ENCODE data around the gene KLHL8. TPM values are rescaled to one million over a fixed set of nuclear protein-coding genes. Genes with fewer than 3 reads are reported as not detected.

KLHL8 gene
- total RNA-seq, 2 donors from 2014 or later: 4.3 to 11.2 TPM

DNA sequence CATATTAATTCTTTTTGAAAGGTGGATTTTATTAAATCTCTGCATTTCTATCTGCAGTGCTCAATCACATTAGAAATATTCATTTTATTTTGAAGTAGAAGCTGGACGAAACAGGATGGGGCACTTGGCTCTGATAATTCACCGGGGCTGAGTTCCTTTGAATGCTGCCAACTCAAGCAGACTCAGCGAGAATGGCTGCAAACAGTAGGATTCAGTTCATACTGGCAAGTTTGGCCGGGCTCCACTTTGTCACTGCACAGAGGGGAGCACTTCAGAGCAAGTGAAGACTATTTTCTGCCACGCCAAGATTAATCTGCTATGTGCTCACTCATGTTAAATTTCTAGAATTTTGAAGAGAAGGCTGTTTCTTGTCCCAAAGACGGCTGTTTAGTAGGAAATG lies 30.7 kb upstream of the KLHL8 start:
- no peak overlapping the region for H3K27ac Mint-ChIP-seq
- Histone ChIP-seq H3K4me1 (ENCODE audit: control insufficient read depth, insufficient read depth, low read length) (no peaks in the 10 kb centered on the region), H3K36me3 (ENCODE audit: control insufficient read depth, insufficient read depth, low read length) (no peaks in the 10 kb centered on the region), H3K9ac (ENCODE audit: extremely low read depth, low read length, poor library complexity, severe bottlenecking) (no peak overlapping the region), H3K27ac (ENCODE audit: low read depth, low read length) (no peak overlapping the region), H3K9me3 (ENCODE audit: control insufficient read depth, low read length) (peaks cover 16% of the 10 kb centered on the region), H3K4me3 (ENCODE audit: low read length) (no peak overlapping the region), H3K27me3 (ENCODE audit: control insufficient read depth, insufficient read depth, low read length, poor library complexity, severe bottlenecking) (no peaks in the 10 kb centered on the region)
- TF ChIP-seq, protein P1, sequence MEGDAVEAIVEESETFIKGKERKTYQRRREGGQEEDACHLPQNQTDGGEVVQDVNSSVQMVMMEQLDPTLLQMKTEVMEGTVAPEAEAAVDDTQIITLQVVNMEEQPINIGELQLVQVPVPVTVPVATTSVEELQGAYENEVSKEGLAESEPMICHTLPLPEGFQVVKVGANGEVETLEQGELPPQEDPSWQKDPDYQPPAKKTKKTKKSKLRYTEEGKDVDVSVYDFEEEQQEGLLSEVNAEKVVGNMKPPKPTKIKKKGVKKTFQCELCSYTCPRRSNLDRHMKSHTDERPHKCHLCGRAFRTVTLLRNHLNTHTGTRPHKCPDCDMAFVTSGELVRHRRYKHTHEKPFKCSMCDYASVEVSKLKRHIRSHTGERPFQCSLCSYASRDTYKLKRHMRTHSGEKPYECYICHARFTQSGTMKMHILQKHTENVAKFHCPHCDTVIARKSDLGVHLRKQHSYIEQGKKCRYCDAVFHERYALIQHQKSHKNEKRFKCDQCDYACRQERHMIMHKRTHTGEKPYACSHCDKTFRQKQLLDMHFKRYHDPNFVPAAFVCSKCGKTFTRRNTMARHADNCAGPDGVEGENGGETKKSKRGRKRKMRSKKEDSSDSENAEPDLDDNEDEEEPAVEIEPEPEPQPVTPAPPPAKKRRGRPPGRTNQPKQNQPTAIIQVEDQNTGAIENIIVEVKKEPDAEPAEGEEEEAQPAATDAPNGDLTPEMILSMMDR (conservative IDR thresholded peaks at IDR 0.05): no peak
- peaks cover 22% of the 10 kb centered on the region for H3K9me3 Mint-ChIP-seq
- no peak overlapping the region for H3K4me3 Mint-ChIP-seq
- DNase-seq: no peak
- H3K27me3 Mint-ChIP-seq (ENCODE audit: insufficient read depth): peaks cover 8% of the 10 kb centered on the region
- 88 to 90% methylated on average over 5 to 6 of the region's 6 CpGs for WGBS, 2 experiments (ENCODE audit: insufficient coverage in 1 of 2, insufficient read length in 1 of 2)
- H3K36me3 Mint-ChIP-seq (ENCODE audit: low read depth): no peaks in the 10 kb centered on the region
- no peaks in the 10 kb centered on the region for H3K4me1 Mint-ChIP-seq

DNA sequence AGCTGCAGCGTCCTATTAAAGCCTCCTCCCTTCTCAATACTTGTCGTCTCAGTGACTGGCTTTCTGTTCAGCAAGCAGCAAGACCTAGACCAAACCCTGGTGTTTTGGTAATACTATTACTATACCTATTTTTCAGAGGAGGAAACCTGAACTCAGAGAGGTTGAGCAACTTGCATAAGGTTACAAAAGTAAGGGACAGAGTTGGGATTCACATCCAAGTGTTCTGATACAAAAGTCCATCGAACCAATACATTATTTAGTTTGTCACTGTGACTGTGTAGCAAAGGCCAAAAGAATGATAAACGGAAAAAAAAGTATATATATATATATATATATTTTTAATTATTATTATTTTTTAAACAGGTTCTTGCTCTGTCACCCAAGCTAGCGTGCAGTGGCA lies 29.9 kb upstream of the KLHL8 start:
- no peak overlapping the region for H3K9ac ChIP-seq (ENCODE audit: extremely low read depth, low read length, poor library complexity, severe bottlenecking)
- no peaks in the 10 kb centered on the region for H3K27me3 ChIP-seq (ENCODE audit: control insufficient read depth, insufficient read depth, low read length, poor library complexity, severe bottlenecking)
- no peak for DNase-seq
- no peak overlapping the region for H3K4me3 ChIP-seq (ENCODE audit: low read length)
- Mint-ChIP-seq H3K4me3 (no peak overlapping the region), H3K4me1 (no peaks in the 10 kb centered on the region), H3K27ac (no peak overlapping the region), H3K36me3 (ENCODE audit: low read depth) (no peaks in the 10 kb centered on the region), H3K9me3 (peaks cover 14% of the 10 kb centered on the region), H3K27me3 (ENCODE audit: insufficient read depth) (peaks cover 8% of the 10 kb centered on the region)
- H3K36me3 ChIP-seq (ENCODE audit: control insufficient read depth, insufficient read depth, low read length): no peaks in the 10 kb centered on the region
- 96% methylated on average over 4 of the region's 5 CpGs; no CpG with 5 or more reads in 1 of the 2 experiments for WGBS, 2 experiments (ENCODE audit: insufficient coverage in 1 of 2, insufficient read length in 1 of 2)
- peaks cover 13% of the 10 kb centered on the region for H3K9me3 ChIP-seq (ENCODE audit: control insufficient read depth, low read length)
- no peaks in the 10 kb centered on the region for H3K4me1 ChIP-seq (ENCODE audit: control insufficient read depth, insufficient read depth, low read length)
- TF ChIP-seq, protein P1 (conservative IDR thresholded peaks at IDR 0.05): no peak
- H3K27ac ChIP-seq (ENCODE audit: low read depth, low read length): no peak overlapping the region

DNA sequence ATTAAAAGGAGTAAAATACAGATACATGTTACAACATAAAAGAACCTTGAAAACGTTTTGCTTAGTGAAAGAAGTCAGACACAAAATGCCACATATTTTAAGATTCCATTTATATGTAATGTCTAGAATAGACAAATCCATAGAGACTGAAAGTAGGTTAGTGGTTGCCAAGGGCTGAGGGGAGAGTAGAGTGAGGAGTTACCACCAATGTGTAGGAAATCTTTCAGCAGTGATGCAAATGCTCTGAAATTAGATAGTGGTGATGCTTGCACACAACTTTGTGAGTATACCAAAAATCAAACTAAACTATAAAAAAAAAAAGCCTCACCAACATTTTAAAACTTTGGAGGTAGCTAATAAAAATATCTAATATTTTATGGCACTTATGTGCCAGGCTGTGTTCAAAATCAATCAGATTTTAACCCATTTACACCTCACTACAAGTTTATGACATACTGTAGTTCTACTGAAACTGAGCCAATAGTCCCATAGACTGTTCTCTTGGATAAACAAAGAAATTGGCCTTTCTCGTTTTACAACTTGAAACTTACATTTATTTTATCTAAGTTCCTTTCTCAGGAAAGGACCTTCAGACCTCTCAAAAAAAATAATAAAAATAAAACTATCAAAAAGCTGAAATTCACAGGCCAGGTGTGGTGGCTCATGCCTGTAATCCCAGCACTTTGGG lies 29.1 kb upstream of the KLHL8 start:
- 77 to 100% methylated on average over 1 to 2 of the region's 2 CpGs for WGBS, 2 experiments (ENCODE audit: insufficient coverage in 1 of 2, insufficient read length in 1 of 2)
- Mint-ChIP-seq H3K9me3 (peaks cover 14% of the 10 kb centered on the region), H3K4me3 (no peak overlapping the region), H3K36me3 (ENCODE audit: low read depth) (no peaks in the 10 kb centered on the region), H3K27me3 (ENCODE audit: insufficient read depth) (peaks cover 8% of the 10 kb centered on the region), H3K4me1 (no peaks in the 10 kb centered on the region), H3K27ac (no peak overlapping the region)
- peaks cover 21% of the 10 kb centered on the region for H3K9me3 ChIP-seq (ENCODE audit: control insufficient read depth, low read length)
- no peaks in the 10 kb centered on the region for H3K4me1 ChIP-seq (ENCODE audit: control insufficient read depth, insufficient read depth, low read length)
- H3K27me3 ChIP-seq (ENCODE audit: control insufficient read depth, insufficient read depth, low read length, poor library complexity, severe bottlenecking): no peaks in the 10 kb centered on the region
- H3K4me3 ChIP-seq (ENCODE audit: low read length): no peak overlapping the region
- no peak overlapping the region for H3K27ac ChIP-seq (ENCODE audit: low read depth, low read length)
- H3K36me3 ChIP-seq (ENCODE audit: control insufficient read depth, insufficient read depth, low read length): no peaks in the 10 kb centered on the region
- H3K9ac ChIP-seq (ENCODE audit: extremely low read depth, low read length, poor library complexity, severe bottlenecking): no peak overlapping the region
- no peak for DNase-seq
- TF ChIP-seq, protein P1 (conservative IDR thresholded peaks at IDR 0.05): no peak
